GM21526 (cell line): ENCODE data around the gene LGR4.

Source experiments
- ATAC-seq: cut with Tn5 transposase; IDR thresholded peaks from one replicate; pipeline ENCODE4 v1.9.1; 2021; ENCODE audit warnings: moderate library complexity; ENCODE audit not compliant: unreplicated experiment, low FRiP score

LGR4 gene

DNA sequence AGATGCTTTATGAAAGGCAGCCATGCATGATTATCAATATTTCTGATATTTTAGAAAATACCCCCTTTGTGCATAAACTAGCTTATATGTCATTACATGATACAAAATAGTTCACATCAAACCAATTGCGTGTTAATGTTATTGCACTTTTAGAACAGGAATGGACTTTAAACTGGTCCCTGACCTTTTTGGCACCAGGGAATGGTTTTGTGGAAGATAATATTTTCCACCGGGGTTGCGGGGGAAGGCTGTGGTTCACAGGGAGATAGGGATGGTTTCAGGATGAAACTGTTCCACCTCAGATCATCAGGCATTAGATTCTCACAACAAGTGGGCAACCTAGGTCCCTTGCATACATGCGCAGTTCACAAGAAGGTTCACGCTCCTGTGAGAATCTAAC lies 16.5 kb upstream of the LGR4 start:
- ATAC-seq, result no peak

DNA sequence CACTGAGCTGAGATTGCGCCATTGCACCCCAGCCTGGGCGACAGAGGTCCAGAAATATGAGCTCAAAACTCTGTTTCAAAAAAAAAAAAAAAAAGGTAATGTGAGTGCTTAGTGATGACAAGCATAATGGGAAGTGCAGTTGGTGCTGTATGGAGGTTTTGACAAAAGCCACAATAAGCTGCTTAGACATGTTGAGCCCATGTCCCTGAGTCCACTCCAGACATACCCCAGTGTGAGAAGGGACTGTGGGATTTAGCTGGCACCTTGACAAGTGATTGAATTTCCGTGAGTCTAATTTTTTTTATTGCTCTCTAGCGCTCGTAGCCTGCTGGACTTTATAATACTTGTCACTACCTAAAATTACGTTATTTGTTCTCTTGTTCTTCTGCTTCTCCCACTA lies 15.1 kb upstream of the LGR4 start:
- ATAC-seq, result no peak

- no peak for ATAC-seq
Observed at GRCh38 chr11:27485930-27486773, 13.6 kb upstream of the LGR4 start.

- no peak for ATAC-seq
Observed at GRCh38 chr11:27482793-27483192, 10.2 kb upstream of the LGR4 start.

- ATAC-seq, result no peak
Observed at GRCh38 chr11:27481992-27482391, 9.4 kb upstream of the LGR4 start.

DNA sequence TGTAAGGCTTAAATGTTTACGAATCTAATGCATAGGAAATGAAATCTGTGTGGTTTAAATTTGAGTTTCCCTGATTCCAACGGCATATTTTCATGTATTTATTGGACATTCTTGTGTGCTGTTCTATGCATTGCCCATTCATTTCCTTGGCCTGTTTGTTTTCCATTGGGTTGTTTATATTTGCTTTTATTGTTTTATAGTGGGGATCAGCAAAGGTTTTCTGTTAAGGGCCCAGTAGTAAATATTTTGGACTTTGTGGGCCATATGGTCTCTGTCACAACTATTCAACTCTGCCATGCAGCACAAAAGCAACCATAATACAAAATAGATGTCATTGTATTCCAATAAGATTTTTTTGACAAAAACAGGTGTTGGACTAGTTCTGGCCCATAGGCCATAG lies 5.2 kb upstream of the LGR4 start:
- no peak for ATAC-seq

DNA sequence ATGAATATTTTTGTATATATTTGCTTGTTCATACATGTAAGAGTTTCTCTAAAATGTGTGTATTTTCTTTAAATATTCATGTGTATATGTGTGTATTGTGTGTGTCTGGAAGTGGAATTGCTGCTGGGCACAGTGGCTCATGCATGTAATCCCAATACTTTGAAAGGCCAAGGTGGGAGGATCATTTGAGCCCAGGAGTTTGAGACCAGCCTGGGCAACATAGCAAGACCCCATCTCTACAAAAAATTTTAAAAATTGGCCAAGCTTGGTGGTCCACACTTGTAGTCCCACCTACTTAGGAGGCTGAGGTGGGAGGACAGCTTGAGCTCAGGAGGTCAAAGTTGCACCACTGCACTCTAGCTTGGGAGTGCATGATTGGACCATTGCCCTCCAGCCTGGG lies 4.7 kb upstream of the LGR4 start:
- ATAC-seq, result no peak

- ATAC-seq, result no peak
Observed at GRCh38 chr11:27475622-27476021, 3.0 kb upstream of the LGR4 start.

- ATAC-seq, result no peak
Observed at GRCh38 chr11:27473017-27473406, 422 bp upstream of the LGR4 start.

DNA sequence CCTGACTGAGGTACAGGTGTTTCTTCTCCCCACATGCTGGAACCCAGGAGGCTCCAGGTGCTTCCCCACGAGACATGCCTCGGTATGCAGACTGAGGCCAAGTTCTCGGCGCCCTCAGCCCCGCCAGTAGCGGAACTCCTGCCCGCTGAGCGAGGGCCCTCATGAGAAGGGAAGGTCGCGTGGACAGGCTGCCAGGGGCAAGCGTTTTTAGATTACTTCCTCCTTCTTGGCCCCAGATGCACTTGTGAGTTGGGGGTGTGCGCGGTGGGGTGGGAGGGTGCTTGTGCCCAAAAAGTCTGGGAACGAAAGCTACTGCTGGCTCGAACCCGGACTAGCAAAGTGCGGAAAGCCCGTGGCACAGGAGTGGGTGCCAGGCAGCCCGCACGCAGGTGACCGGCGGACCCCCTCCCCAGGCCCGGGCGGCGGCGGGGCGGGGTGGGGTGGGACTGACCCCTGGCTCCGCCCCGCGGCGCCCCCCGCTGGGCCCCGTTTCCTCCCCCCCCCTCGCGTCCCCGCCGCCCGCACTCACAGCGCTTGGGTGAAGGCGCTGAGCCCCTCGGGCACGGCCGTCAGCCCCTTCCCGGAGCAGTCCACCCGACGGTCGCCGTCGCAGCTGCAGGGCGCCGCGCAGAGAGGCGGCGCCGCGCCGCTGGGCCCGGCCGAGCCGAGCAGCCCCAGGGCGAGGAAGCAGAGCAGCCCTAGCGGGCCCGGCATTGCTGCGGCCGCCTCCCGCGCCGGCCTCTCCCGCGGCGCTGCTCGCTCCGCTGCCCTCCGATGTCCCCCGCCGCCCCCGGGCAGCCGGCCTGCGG lies 797 bp downstream of the LGR4 start:
- peak; percentile 49 for ATAC-seq

- ATAC-seq, result no peak
Observed at GRCh38 chr11:27470826-27471588, 1.6 kb downstream of the LGR4 start.

DNA sequence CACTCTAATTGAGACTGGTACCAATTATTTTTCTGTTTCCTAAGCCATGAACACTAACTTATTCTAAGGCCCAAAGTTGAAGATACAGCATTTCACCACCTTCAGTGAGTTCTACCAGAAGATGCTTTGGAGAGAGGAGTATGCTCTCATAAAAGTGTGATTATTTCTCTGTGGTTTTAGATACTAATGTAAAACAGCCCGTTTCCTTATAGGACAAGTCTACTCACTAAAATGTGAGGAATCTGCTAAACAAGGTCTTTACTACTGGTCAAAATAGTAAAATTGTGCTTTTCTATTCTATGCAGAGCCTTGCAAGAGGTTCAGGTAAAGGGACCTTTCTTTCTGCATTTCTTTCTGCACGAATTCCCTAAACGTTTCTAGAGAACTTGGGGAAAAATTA lies 2.4 kb downstream of the LGR4 start:
- no peak for ATAC-seq

DNA sequence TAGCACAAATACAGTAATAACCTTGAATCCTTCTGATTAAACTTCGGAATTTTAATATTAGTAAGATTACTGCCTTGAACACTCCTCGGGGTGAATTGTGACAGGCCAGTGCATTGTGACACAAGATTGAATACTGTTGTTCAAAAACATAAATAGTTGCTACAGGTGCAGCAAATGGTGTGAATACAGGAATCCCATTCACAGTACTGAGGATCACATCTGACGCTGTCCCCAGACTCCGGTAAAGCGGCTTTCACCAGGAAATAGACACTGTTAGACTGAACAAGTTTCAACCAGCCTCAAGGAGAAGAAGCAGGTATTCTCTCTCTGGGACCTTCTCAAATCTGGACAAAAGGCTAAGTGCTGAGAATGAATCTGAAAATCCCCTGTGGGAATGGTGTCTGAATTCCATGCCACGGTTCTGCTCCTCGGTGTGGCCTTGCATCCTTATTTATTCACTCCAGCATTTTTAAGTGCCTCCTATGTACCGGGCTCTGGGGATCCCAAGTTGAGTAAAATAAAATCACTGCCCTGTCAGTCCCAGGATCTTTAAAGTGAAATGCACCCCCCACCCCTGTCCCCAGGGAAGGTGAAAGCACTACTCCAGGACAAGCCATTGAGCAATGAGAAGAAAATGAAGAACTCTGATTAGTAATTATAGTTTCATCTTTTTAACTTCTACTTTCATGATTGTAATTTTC lies 3.4 kb downstream of the LGR4 start:
- ATAC-seq, result no peak

- ATAC-seq, result no peak
Observed at GRCh38 chr11:27468209-27468994, 4.2 kb downstream of the LGR4 start.

DNA sequence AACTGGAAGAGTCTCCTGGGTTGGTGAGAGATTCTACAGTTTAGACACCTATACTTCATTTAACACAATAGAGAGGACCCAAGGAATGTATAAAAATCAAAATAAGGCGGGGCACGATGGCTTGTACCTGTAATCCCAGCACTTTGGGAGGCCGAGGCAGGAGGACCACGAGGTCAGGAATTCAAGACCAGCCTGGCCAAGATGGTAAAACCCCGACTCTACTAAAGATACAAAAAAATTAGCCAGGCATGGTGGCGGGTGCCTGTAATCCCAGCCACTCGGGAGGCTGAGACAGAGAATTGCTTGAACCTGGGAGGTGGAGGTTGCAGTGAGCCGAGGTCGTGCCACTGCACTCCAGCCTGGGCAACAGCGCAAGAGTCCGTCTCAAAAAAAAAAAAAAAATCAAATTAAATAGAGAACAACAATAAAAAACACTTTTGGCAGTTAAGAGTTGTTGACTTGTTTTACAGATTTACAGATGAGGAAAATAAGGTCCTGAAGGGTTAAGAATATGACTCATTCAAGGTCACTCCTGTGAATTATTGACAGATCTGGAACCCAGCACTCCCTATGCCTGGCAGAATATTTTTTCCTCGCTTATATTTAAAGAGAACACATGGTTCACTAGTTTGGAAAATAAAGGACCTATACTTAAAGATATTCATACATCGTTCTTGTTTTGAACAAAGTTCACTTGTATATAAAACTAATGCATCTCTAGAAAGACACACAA lies 5.2 kb downstream of the LGR4 start:
- no peak for ATAC-seq

DNA sequence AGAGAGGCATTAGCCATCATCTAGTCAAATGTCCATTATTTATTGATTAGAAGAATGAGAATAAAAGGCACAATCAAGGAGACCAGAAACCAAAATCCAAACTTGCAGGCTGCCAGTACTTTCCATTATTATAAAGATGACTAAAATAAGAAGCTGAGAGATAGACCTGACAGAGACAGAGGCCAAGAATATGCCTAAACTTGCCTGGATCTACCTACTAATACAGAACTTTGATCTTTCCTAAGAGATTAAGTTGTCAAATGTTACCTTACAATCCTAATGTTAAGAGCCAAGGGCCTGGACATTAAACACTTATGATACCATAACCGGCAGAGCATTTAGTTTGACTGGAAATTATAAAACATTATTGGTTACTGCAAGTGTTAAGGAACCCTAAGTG lies 6.2 kb downstream of the LGR4 start:
- no peak for ATAC-seq

DNA sequence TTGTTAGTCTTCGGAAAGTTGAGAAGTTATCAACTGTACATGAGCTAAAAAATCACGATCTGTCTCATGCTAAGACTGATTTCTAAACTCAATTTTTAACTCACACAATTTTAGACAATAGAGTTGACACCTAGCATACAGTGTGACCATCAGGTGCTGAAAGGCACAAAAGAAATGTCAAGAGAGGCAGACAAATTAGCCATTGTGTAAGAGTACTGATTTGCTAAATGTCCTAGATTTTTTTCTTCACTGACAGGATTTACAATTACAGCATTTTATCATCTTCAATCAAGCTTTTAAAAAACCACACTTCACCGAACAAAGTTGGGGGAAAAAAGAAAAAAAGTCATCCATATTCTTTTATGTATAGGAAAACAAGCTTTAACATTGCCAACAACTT lies 7.0 kb downstream of the LGR4 start:
- no peak for ATAC-seq

- no peak for ATAC-seq
Observed at GRCh38 chr11:27464909-27465308, 7.7 kb downstream of the LGR4 start.

GRCh38 chr11:27464289-27464696 lies 8.3 kb downstream of the LGR4 start:
- ATAC-seq, result no peak
